ENCODE measurements around the gene POLR1G.

Gene POLR1G

DNA sequence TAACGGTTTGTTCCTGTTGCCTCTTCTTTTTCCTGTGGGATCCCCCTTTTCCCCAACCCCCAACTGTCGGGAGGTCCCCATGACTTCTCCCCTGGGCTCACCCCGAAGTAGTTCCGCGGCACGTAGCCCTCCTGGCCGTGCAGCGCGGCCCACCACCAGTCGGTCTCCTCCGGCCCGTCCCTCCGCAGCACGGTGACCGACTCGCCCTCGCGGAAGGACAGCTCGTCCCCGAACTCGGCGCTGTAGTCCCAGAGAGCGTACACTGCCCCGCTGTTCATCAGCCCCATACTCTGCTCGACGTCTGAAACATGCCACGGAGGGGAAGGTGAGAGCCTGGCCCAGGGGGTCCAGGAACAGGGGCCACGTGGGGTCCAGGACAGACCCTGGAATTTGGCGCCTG, 24.0 kb upstream of the POLR1G start:
- Histone ChIP-seq H3K79me2 (ENCODE audit: control insufficient read depth, low read length) (no peaks in the 10 kb centered on the region), H3K4me2 (ENCODE audit: low read length) (no peak overlapping the region), H3K9me2 (replicated peaks; ENCODE audit: control insufficient read depth, low read length) (no peaks in the 10 kb centered on the region), H4K20me1 (ENCODE audit: control insufficient read depth, insufficient read depth, low read depth, low read length) (no peaks in the 10 kb centered on the region), H3K27ac (ENCODE audit: low read depth, low read length) (no peak overlapping the region), H3K36me3 (ENCODE audit: control insufficient read depth, low read length) (no peaks in the 10 kb centered on the region), H3K4me3 (ENCODE audit: low read length) (no peak overlapping the region), H3K9me3 (ENCODE audit: control insufficient read depth, insufficient read depth, low read length) (no peaks in the 10 kb centered on the region), H3K27me3 (ENCODE audit: control insufficient read depth, low read length) (no peaks in the 10 kb centered on the region), H3K4me1 (ENCODE audit: control insufficient read depth, low read length) (peaks cover 4% of the 10 kb centered on the region), H3F3A (ENCODE audit: control insufficient read depth, insufficient read depth) (no peaks in the 10 kb centered on the region)
- TF ChIP-seq EZH2phosphoT487 (IDR thresholded peaks at IDR 0.05; ENCODE audit: borderline replicate concordance, low read length) (no peak), CTCF (IDR thresholded peaks at IDR 0.05; ENCODE audit: low read depth, low read length, poor library complexity, severe bottlenecking) (no peak)

DNA sequence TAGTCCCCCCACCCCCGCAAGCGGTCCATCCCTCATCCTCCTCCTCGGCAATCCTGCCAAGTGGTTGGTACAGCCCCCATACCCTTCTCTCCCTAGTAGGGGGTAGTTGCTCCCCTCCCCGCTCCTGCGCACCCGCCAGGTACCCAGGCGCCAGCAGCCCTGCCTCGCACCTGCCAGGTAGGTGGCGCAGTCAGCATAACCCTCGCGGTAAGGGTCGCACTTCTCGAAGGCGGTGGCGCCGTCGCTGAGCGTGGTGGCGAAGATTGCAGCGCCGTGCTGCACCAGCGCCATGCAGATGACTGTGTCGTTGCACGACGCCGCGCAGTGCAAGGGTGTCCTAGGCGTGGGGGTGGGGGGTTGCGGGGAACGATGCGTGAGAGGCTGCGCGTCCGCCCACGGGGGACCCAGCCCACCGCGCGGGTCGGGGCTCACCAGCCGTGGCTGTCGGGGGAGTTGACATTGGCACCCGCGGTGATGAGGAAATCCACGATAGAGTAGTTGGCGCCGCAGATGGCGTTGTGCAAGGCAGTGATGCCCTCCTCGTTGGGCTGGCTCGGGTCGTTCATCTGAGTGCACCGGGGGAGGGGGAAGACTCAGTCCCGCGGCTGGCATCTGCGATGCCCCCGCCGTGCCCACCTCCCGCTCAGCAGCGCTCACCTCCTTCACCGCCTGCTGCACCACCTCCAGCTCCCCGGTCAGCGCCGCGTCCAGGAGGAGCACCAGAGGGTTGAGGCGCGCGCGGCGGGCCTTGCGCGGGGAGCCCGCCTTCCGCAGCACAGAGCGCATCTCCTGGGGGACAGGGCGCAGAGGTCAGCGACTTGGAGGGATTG, 20.8 kb upstream of the POLR1G start:
- TF ChIP-seq EZH2phosphoT487 (IDR thresholded peaks at IDR 0.05; ENCODE audit: borderline replicate concordance, low read length) (no peak), CTCF (IDR thresholded peaks at IDR 0.05; ENCODE audit: low read depth, low read length, poor library complexity, severe bottlenecking) (no peak)
- peaks cover 12% of the 10 kb centered on the region for H3K4me1 ChIP-seq (ENCODE audit: control insufficient read depth, low read length)
- no peak overlapping the region for H3K27ac ChIP-seq (ENCODE audit: low read depth, low read length)
- no peaks in the 10 kb centered on the region for H3K9me2 ChIP-seq (replicated peaks; ENCODE audit: control insufficient read depth, low read length)
- no peak overlapping the region for H3K4me3 ChIP-seq (ENCODE audit: low read length)
- H3K27me3 ChIP-seq (ENCODE audit: control insufficient read depth, low read length): no peaks in the 10 kb centered on the region
- H3K79me2 ChIP-seq (ENCODE audit: control insufficient read depth, low read length): no peaks in the 10 kb centered on the region
- H3K36me3 ChIP-seq (ENCODE audit: control insufficient read depth, low read length): no peaks in the 10 kb centered on the region
- H3K9me3 ChIP-seq (ENCODE audit: control insufficient read depth, insufficient read depth, low read length): no peaks in the 10 kb centered on the region
- H3K4me2 ChIP-seq (ENCODE audit: low read length): no peak overlapping the region
- H4K20me1 ChIP-seq (ENCODE audit: control insufficient read depth, insufficient read depth, low read depth, low read length): no peaks in the 10 kb centered on the region
- no peaks in the 10 kb centered on the region for H3F3A ChIP-seq (ENCODE audit: control insufficient read depth, insufficient read depth)

GRCh38 chr19:45391346-45391745, 15.1 kb upstream of the POLR1G start:
- TF ChIP-seq EZH2phosphoT487 (IDR thresholded peaks at IDR 0.05; ENCODE audit: borderline replicate concordance, low read length): no peak
- TF ChIP-seq CTCF (IDR thresholded peaks at IDR 0.05; ENCODE audit: low read depth, low read length, poor library complexity, severe bottlenecking): no peak
- H3K4me1 ChIP-seq (ENCODE audit: control insufficient read depth, low read length): peaks cover 12% of the 10 kb centered on the region
- H3K27ac ChIP-seq (ENCODE audit: low read depth, low read length): no peak overlapping the region
- no peaks in the 10 kb centered on the region for H3K9me3 ChIP-seq (ENCODE audit: control insufficient read depth, insufficient read depth, low read length)
- H3F3A ChIP-seq (ENCODE audit: control insufficient read depth, insufficient read depth): no peaks in the 10 kb centered on the region; the same call in 1 of the 2 replicates
- no peaks in the 10 kb centered on the region for H3K27me3 ChIP-seq (ENCODE audit: control insufficient read depth, low read length)
- no peaks in the 10 kb centered on the region for H3K36me3 ChIP-seq (ENCODE audit: control insufficient read depth, low read length)
- no peaks in the 10 kb centered on the region for H3K79me2 ChIP-seq (ENCODE audit: control insufficient read depth, low read length)
- H3K4me2 ChIP-seq (ENCODE audit: low read length): no peak overlapping the region
- no peak overlapping the region for H3K4me3 ChIP-seq (ENCODE audit: low read length)
- H4K20me1 ChIP-seq (ENCODE audit: control insufficient read depth, insufficient read depth, low read depth, low read length): no peaks in the 10 kb centered on the region
- no peaks in the 10 kb centered on the region for H3K9me2 ChIP-seq (replicated peaks; ENCODE audit: control insufficient read depth, low read length)
